Measurements from ENCODE around the gene SMKR1.
"Not testable (repeated sequence)": the region's sequence is repeated elsewhere in the genome, so short reads cannot be mapped to it uniquely, and the experiment has no call there.

SMKR1 gene

GRCh38 chr7:129501760-129502707 is at the start of gene SMKR1:
Gene SMKR1, plus strand, starts transcription at chr7:129502531. Its CDS starts 294 bp downstream, at chr7:129502825.
- no peak for FAIRE-seq
- peak; percentile 97 for DNase-seq (ENCODE audit: insufficient read length, low spot score)

- DNase-seq (ENCODE audit: insufficient read length, low spot score) (no peak), FAIRE-seq (no peak)
Observed at GRCh38 chr7:129452589-129453231, 49.6 kb upstream of the SMKR1 start.

GRCh38 chr7:129453510-129454248 is 48.7 kb upstream of the SMKR1 start:
- FAIRE-seq: no peak

GRCh38 chr7:129454249-129454551 is 48.1 kb upstream of the SMKR1 start:
- no peak for FAIRE-seq
- no peak for DNase-seq (ENCODE audit: insufficient read length, low spot score)

More at GRCh38 chr7:129453510-129454248, 48.7 kb upstream of the SMKR1 start:
- DNase-seq (ENCODE audit: insufficient read length, low spot score): no peak

GRCh38 chr7:129456421-129456820 is 45.9 kb upstream of the SMKR1 start:
- FAIRE-seq (no peak), DNase-seq (ENCODE audit: insufficient read length, low spot score) (no peak)

- FAIRE-seq (no peak), DNase-seq (ENCODE audit: insufficient read length, low spot score) (no peak)
Observed at GRCh38 chr7:129457101-129457500, 45.2 kb upstream of the SMKR1 start.

GRCh38 chr7:129458171-129458570 is 44.2 kb upstream of the SMKR1 start:
- no peak for DNase-seq (ENCODE audit: insufficient read length, low spot score)
- FAIRE-seq: no peak

GRCh38 chr7:129461809-129462208 is 40.5 kb upstream of the SMKR1 start:
- DNase-seq (ENCODE audit: insufficient read length, low spot score) (no peak), FAIRE-seq (no peak)

GRCh38 chr7:129462420-129462819 is 39.9 kb upstream of the SMKR1 start:
- no peak for FAIRE-seq
- DNase-seq (ENCODE audit: insufficient read length, low spot score): no peak

GRCh38 chr7:129464194-129464593 is 38.1 kb upstream of the SMKR1 start:
- FAIRE-seq (no peak), DNase-seq (ENCODE audit: insufficient read length, low spot score) (no peak)

- no peak for FAIRE-seq
Observed at GRCh38 chr7:129465080-129465479, 37.3 kb upstream of the SMKR1 start.

GRCh38 chr7:129466796-129467195 is 35.5 kb upstream of the SMKR1 start:
- no peak for DNase-seq (ENCODE audit: insufficient read length, low spot score)
- FAIRE-seq: no peak

More at GRCh38 chr7:129465080-129465479, 37.3 kb upstream of the SMKR1 start:
- DNase-seq (ENCODE audit: insufficient read length, low spot score): no peak

- DNase-seq (ENCODE audit: insufficient read length, low spot score) (no peak), FAIRE-seq (no peak)
Observed at GRCh38 chr7:129468087-129468486, 34.2 kb upstream of the SMKR1 start.

- FAIRE-seq (no peak), DNase-seq (ENCODE audit: insufficient read length, low spot score) (no peak)
Observed at GRCh38 chr7:129468547-129468946, 33.8 kb upstream of the SMKR1 start.

- no peak for FAIRE-seq
- no peak for DNase-seq (ENCODE audit: insufficient read length, low spot score)
Observed at GRCh38 chr7:129469930-129470329, 32.4 kb upstream of the SMKR1 start.

GRCh38 chr7:129470411-129470810 is 31.9 kb upstream of the SMKR1 start:
- FAIRE-seq: no peak

GRCh38 chr7:129471402-129471827 is 30.9 kb upstream of the SMKR1 start:
- no peak for FAIRE-seq
- DNase-seq (ENCODE audit: insufficient read length, low spot score): no peak

More at GRCh38 chr7:129470411-129470810, 31.9 kb upstream of the SMKR1 start:
- DNase-seq (ENCODE audit: insufficient read length, low spot score): no peak

GRCh38 chr7:129475931-129476330 is 26.4 kb upstream of the SMKR1 start:
- not testable (repeated sequence) for FAIRE-seq; DNase-seq (ENCODE audit: insufficient read length, low spot score)

GRCh38 chr7:129476398-129476797 is 25.9 kb upstream of the SMKR1 start:
- DNase-seq (ENCODE audit: insufficient read length, low spot score); FAIRE-seq: not testable (repeated sequence)

GRCh38 chr7:129479831-129480230 is 22.5 kb upstream of the SMKR1 start:
- no peak for FAIRE-seq
- no peak for DNase-seq (ENCODE audit: insufficient read length, low spot score)

Data from GM19239 (cell line).